RPMI7951 (cell line): ENCODE results near the gene CD48. TPM values are rescaled to one million over a fixed set of nuclear protein-coding genes. Genes with fewer than 3 reads are reported as not detected.
"Not testable (repeated sequence)": the region's sequence is repeated elsewhere in the genome, so short reads cannot be mapped to it uniquely, and the experiment has no call there.

Source experiments
- DNase-seq: peaks from one replicate; pipeline ENCODE4 v3.0.0-alpha.2; 2012; ENCODE audit warnings: low read depth
- total RNA-seq: library from RNA; depleted of rRNA; stranded (reverse); fragments of >200 nt; shearing (Covaris generic); gene quantifications from 2 replicates; pipeline ENCODE4 v1.2.3, GENCODE V29; 2014

CD48 gene
- total RNA-seq, 1 experiment from 2014 or later, result not detected

DNA sequence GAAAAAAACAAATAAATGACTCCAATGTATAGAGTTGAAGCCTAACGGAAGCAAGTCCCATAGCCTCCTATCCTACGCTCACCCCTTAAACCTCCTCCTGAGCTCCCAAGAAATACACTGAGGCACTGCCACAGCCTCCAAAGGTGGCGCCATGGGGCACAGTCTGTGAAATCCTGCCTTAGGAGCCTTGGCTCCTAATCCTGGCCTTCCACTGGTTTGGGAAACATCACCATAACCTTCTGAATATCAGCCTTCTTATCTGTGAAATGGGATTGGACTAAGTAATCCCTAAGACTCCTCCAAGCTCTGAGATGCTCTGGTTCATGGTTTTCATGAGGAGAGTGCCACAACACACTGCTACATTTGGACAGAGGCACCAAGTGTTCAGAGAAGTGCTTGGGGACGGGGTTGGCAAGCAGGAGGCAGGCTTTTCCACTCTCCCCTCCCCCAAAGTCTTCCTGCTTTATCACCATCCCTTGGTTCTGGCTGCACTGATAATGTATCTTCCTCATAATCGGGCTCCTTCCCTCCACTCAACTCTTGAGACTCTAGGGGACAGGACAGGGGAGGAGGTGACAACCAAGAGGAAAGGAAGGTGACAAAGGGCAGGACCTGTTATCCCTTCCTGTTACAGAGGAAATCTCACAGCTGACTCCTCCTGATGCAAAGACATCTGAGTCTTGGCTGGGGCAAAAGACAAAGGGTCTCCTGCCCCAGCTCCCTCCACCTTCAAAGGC, 30.2 kb upstream of the CD48 start:
- no peak for DNase-seq

DNA sequence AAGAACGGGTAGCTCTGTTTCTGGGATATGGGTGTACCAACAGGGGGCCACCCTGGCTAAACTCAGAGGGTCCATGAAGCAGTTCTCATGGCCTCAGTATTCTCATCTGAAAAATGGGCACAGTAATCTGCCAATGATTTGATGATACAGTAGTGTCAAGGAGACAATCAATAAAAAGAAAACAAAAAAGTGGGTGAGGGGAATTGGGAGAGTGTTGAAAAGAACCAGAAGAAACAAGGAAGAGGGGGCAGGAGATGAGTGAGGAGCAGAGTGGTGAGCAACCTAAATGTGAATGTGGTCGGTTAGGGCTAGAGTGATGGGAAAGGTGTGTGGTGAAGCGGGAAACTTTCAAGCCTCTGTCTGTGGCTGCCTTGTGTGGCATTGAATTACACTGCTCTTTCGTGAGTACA, 29.5 kb upstream of the CD48 start:
- DNase-seq, result no peak

DNA sequence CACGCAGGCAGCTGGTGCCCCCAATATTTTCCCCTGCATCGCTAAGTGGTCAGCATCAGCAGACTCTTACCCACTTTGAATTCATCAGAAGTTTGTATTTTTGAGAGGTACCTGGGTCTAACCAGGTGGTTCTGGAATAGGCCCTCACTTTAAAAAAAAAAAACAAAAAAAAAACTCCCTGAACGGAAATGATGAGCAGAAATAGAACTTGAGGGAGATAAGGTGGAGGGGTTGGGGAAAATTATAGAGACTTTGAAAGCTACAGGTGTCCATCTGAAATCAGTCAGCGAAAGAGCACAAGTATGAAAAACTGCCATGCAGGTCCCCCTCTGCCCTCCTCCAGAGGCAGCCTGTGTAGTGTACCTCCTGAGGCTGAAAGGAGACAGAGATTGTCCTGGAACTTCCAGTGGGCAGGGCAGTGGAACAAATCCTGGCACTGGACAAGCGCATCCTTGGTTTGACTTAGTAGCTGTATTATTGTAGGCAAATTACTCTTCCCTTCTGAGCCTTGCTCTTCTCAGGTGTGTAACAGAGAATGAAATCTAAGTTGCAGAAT, 28.6 kb upstream of the CD48 start:
- DNase-seq, result no peak

DNA sequence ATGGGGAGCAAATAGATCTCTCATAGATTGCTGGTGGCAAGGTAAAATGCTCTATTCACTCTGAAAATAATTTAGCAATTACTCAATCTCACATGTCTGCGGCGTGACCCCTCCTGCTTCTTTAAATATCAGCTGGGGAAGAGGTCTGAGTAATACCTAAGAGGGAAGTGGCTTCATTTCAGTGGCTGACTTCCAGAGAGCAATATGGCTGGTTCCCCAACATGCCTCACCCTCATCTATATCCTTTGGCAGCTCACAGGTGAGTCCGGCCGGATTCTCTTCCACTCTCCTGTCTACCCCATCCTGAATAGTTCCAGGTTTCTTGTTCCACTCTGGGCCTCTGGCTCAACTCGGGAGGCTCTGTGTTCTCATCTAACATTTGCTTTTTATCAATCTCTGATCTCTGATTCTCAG, 27.5 kb upstream of the CD48 start, which contains the start of gene SLAMF7:
TSS of gene SLAMF7 (plus strand) at position 150 of the 414 bp plus-strand sequence. CDS start at position 205, 55 bp downstream.
- DNase-seq, result peak; percentile 8

DNA sequence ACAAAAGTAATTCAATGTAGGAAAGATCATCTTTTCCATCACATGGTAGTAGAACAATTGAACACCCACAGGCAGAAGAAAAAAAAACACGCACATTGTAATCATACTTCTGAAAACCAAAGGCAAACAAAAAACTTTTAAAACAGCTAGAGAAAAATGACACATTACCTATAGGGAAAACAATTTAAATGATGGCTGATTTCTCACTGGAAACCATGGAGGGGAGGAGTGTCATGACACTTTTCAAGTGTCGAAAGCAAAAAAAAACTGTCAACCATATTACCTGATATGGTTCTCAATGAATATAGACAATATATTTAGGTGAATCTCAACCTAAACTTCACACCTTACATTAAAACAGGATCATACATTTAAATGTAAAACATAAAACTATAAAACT, 26.6 kb upstream of the CD48 start:
- no peak for DNase-seq

DNA sequence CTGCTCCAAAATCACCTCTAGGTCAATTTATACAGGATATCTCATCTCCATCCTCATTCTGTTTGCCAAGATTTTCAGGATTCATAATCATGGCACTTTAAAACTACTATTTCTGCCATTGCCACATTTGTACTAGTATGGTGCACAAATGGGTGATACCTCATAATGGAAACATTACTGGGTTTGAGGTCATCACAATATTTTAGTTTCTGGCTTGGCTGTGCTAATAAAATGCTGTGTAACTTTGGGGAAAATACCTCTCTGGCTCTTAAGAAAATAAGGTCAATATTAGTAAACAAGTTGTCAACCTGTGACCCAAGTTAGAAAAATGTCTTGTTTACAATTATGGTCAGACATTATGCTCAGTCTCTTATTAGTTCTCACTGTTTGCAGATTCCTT, 22.7 kb upstream of the CD48 start:
- no peak for DNase-seq

DNA sequence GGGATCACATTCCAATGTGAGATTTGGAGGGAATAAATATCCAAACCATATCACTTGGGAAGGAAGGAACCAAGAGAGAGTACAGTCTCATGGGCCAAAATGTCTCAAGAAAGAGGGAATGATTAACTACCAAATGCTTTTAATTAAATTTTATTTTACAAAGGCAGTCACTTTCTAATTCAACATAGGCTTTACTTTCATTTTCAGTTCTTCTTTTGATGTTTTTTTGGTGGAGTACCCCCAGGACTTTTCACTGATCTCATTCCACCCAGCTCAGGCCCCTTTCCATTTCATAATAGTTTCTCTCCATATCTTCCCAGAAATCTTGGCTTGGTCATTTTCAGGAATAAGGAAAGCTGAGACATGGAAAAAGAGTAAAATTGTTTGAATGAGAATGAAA, 22.3 kb upstream of the CD48 start:
- no peak for DNase-seq

DNA sequence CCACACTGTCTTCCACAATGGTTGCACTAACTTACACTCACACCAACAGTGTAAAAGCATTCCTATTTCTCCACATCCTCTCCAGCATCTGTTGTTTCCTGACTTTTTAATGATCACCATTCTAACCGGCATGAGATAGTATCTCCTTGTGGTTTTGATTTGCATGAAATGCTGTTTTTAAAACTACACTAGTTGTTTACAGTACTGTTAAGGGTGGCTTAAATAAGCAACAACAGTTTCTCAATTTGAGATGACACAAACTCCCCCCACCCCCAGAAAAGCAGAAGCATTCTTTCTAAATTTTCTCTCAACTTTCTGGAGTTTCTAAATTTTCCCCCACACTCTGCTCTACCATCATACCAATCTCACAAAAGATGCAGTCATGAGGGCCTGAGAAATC, 20.4 kb upstream of the CD48 start:
- no peak for DNase-seq

DNA sequence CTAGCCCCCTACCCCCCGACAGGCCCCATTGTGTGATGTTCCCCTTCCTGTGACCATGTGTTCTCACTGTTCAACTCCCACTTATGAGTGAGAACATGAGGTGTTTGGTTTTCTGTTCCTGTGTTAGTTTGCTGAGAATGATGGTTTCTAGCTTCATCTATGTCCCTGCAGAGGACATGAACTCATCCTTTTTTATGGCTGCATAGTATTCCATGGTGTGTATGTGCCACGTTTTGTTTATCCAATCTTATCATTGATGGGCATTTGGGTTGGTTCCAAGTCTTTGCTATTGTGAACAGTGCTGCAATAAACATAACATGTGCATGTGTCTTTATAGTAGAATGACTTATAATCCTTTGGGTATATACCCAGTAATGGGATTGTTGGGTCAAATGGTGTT, 19.9 kb upstream of the CD48 start:
- not testable (repeated sequence) for DNase-seq

DNA sequence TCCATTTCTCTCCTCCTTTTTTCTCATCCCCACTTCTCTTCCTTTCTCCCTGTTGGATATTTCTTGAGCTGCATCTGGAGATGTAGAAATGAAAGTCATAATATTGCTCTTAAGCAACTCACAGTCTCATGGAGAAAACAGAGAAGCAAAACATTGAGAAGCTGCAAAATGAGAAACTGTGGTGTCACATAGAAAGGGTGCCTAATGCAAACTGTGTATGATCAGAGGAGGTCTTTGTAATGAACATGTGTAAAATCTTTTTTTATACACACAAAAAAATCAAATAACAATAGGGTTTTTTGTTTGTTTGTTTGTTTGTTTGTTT, 15.7 kb upstream of the CD48 start:
- DNase-seq, result no peak

DNA sequence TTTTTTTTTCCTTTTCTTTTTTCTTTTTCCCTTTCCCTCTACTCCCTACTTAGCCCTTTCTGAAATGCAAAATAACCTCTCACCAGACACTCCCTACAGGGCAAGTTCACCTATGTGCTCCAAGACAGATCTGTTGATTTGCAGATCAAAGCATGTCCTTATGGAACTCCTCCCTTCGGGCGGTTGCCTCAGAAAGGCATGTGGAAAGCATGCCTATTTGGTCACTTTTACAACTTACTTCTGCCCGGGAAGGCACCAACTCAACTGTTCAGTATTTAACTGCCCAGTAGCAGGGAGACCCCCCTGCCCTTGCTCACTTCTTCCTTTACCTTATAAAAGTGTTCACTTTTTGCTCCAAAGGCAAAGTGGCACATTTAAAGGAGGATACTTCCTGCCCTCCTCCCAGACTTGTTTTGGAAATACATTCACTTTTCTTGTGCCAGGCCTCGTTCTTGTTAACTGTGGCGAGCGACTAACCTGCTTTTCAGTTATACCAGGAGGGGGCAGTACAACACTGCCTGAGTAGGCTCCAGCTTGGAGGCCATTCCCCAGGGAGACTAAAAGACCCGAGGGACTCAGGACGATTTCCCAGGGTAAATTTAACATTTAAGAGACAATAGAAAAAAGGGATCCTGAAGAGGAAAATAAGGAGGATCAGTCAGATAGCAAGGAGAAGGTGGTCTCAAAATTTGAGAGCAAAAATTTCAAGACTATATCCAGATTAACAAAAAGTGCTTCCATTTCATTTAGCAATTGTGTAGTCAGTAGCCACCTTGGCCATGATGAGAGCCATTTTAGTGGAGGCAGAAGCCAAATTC, 15.1 kb upstream of the CD48 start:
- peak; percentile 70 for DNase-seq

DNA sequence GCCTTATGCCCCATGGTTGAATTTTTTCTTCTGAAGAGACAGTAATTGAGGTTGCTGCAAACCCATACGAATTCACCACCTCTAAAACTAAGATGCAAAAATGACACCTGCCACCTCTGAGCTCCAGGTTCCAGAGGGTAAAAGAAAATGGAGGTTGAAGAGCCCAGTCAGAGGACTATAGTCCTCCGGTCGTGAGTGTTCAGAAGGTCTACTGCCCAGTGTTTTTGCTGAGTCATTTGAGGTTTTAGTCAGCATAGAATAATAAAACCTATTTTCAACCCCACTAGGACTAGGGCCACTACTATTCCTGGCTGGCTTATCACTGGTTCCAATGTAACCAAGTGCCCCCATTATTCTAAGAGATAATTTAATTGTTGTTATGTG, 14.5 kb upstream of the CD48 start:
- peak; percentile 41 for DNase-seq

DNA sequence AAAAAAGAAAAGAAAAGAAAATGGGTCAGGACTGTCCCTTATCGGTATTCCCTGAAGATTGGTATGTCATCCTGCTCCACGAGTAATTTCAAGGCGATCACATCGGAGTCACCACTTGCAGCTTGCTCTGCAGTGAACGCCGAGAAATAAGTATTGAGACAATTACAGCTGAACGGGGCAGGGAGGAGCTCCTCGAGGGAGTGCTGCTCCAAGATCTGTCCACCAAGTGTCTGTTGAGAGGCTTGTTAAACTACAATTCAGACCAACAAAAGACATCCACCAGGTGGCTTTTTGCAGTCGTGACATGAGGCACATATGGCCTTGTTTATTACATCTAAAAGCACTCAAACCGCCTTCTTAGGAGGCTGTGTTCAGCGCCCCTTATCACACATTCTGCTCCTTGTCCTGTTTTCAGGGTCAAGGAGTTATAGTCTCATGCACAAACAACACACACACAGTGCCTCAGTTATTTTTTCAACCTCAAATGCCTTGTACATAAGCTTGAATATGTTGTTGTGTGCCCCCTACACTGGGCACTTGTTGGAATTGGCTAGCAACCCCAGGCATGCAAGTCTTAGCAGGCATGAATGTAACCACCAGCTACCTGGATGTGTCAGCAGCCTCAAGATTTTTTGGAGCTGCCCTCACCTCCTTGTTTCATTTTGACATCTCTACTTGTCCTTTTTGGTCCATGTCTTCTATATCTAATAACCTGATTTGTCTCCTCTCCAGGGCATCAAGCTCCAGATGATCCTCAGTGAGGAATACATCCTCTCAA, 13.0 kb upstream of the CD48 start:
- DNase-seq, result no peak

DNA sequence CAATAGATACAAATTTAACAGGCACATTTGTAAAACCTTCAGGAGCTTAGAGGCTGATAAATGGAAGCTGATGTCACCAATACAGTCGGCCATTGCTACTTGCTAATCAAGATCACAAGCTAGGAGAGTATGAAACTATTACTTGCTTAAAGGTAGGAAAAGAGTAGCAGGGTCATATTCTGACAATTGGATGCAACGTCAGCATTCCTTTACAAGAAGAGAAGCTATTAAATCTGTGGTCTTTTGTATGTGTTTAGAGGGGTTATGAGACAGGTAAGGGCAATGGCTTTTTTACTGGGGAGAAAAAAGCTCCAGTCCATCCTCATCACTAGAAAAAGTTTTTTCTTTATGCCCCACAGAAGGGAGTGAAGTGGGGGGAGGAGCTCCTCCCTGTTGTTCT, 11.7 kb upstream of the CD48 start:
- no peak for DNase-seq

DNA sequence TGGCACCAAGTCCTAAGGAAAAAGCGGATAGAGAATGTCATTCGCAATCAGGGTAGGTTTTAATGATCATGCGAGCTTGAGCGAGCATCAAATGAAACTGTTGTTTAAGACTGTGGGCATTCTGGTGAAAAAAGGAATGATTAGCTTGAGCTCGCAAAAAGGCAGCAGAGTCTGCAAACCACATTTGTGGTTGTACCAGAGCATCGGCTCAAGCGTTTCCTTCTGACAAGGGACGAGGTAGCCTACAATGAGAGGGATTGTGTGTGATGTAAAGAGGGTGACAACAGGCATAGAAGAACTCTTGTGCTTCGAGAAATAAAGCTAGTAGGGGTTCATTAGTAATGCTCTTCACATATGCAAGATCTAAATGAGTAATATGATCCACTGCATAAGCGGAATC, 11.1 kb upstream of the CD48 start:
- peak; percentile 33 for DNase-seq

DNA sequence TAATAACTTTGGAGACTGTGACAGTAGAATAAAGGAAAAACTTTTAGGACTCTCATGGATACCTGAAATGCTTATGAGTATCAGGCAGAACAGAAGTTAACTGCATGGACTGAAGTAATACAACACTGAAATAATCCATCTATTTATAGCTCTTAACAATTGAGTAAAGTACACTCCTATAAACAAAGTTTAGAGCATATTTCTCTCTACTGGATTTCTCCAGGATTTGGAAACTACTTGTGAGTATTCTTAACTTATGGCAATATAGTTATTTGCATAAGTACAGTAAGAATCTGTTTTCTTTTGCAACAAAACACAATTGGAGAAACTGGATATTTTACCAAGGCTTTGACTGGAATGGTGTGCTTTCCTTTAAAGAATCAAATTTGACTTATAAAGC, 9.9 kb upstream of the CD48 start:
- no peak for DNase-seq

DNA sequence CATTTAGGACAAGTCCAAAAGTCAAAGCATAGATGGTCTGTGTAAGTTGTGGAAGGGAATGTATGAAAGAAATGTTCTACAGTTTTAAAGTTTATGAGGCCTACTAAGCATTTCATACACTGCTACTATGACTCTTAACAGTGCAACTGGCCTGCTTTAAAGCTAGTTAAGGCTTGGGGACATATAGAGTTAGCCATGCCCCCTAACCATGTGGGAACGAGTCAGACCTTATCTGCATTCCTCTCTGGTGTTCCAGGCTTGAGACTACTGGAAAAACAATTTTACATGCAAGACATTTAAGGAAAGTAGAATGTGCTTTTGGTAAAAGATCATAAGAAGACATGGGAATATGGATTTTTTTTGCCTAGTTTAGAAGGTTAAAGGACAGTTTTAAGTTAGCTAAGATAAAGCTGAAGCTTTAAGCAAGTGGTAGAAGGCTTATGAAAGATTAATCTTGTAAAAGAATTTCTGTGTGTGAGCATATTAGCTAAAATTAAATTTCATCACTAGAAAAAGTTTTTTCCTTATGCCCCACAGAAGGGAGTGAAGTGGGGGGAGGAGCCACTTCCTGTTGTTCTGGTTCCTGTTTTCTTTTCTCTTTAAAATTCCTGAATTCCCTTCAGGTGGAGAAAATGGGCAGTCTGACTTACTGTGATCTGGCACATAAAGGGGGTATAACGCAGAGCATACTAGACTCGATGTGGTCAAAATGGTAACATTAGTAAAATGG, 8.9 kb upstream of the CD48 start:
- no peak for DNase-seq

DNA sequence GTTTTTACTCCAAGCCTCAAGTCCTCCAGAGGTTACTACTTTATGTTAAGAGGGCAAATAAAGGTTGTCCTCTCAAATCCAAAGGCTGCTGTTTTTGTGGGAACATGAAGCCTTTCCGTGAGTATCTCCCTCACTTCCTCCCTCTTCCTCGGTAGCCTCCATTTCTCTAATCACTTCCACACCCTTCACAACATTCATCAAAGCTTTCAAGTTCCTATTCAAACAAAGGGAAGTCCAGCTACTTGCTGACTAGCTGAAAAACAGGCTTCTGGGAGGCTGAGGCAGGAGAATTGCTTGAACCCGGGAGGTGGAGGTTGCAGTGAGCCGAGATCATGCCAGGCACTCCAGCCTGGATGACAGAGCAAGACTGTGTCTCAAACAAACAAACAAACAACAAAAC, 6.6 kb upstream of the CD48 start:
- no peak for DNase-seq

DNA sequence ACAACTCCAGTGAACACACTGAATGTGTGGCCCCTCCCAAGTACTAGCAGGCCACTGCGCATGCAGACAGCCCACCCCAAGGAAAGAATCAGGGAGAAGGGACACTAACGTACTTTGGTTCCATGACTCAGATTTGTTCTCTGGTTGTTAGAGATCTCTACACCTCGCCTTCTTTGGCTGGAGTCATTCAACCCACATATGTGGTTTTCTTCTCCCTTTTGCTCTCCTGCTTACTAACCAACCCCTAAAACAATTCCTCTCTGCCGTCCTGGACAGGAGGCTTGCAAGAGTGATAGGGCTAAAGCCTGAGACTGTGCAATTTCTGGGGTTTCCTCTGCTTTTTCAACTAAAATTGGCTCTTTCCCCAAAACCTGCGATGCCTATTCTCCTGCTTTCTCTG, 5.7 kb upstream of the CD48 start:
- DNase-seq, result no peak

DNA sequence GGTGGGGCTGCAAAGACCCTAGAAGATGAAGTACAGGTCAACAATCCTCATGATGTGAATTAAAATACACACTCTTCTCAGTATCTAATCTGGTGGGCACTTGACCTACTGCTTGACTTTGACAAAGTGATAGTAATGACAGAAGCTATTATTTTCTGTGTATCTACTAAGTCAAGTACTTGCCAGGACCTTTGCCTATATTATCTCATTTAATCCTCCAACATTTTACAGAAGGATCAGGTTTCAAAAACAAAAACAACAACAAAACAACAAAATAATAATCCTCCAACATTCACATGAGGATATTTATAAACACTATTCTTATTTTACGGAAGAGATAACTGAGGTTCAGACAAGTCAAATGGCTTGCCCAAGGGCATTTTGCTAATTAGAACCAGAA, 4.4 kb upstream of the CD48 start:
- no peak for DNase-seq

DNA sequence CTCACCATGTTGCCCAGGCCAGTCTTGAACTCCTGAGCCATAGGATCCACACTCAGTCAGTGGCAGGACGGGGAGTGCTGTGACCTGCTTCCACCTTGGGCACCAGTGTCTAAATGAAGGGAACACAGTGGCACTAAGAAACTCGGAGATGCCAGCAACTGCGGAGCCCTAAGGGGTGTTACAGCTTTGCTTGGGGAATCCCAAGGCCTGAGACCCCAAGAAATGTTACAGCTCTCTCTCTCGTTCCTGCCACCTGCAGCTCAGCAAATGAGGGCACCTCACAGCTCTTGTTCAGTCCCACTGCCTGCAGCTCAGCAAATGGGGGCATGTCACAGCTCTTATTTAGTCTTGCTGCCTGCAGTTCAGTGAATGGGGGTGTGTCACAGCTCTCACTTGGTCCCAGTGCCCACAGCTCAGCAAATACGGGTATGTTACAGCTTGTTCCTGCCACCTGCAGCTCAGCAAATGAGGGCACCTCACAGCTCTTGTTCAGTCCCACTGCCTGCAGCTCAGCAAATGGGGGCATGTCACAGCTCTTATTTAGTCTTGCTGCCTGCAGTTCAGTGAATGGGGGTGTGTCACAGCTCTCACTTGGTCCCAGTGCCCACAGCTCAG, 2.5 kb upstream of the CD48 start:
- DNase-seq, result not testable (repeated sequence)
